H1 (cell line): Measurements from ENCODE around the gene MYOZ2. TPM values are rescaled to one million over a fixed set of nuclear protein-coding genes. Genes with fewer than 3 reads are reported as not detected.

Experiments used
- BRCA1 ChIP-seq: IDR thresholded peaks from 2 replicates; pipeline ENCODE4 v1.6.1; 2012; ENCODE audit warnings: low read depth, low read length, improper control_type of control experiment
- CHD1 ChIP-seq: IDR thresholded peaks from 2 replicates; pipeline ENCODE4 v1.6.1; 2012; ENCODE audit warnings: low read depth, low read length, improper control_type of control experiment
- JUND ChIP-seq: IDR thresholded peaks from 2 replicates; pipeline ENCODE4 v1.6.1; 2011; ENCODE audit warnings: mild to moderate bottlenecking, improper control_type of control experiment, low read length
- SRF ChIP-seq: IDR thresholded peaks from 2 replicates; pipeline ENCODE4 v1.6.1; 2011; ENCODE audit warnings: mild to moderate bottlenecking, low read depth, low read length, moderate library complexity
- TAF1 ChIP-seq: IDR thresholded peaks from 2 replicates; pipeline ENCODE4 v1.6.1; 2011; ENCODE audit warnings: mild to moderate bottlenecking, low read depth, low read length
- TCF12 ChIP-seq: IDR thresholded peaks from 2 replicates; pipeline ENCODE4 v1.6.1; 2011; ENCODE audit warnings: low read depth, mild to moderate bottlenecking, low read length
- polyA plus RNA-seq, 7 experiments: library from polyadenylated mRNA; depleted of rRNA in 3 of 7; stranded (reverse) in 5 of 7; unstranded in 2 of 7; fragments of >200 nt in 5 of 7; fragments of 200-250 nt in 2 of 7; gene quantifications; 1 replicate in 5 of 7; 2 replicates in 1 of 7; 4 replicates in 1 of 7; pipeline versions ENCODE4 v1.2.1 to v1.2.3, GENCODE V29; 2011 to 2013; ENCODE audit warnings: missing spikeins in 2 of 7, mixed read lengths in 2 of 7
- total RNA-seq: library from RNA; stranded (reverse); fragmentation: NEBNext Ultra II Directional; extraction: Animal tissue kit (Norgen Biotek cat#: 25700); gene quantifications from 2 replicates; pipeline ENCODE4 v1.2.1, GENCODE V29; 2021

The MYOZ2 gene
- total and polyA plus RNA-seq, 2 of the 8 experiments (the other 6 are each of a cell fraction or from before 2014, with no cell fraction given) = not detected

DNA sequence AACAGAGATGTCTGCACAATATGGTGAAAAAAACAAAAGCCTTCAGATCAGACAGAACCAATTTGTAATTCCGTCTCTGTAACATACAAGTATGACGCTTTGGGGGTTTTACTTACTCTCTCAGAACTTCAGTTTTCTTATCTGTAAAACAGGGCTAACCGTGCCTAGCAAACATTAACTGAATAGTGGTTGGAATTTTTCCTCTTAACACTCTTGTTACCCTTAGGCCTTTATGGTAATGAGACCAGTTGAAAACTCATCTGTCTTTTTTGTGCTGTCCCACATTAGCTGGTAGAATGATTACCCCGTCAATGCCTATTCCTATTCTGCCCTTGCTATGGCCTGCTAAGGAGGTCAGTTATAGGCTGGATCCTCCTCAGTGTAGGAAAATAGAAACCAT lies 4.5 kb upstream of the MYOZ2 start (continued):
- TF ChIP-seq CHD1 (no peak), BRCA1 (no peak), SRF (no peak), TAF1 (no peak), JUND (no peak), TCF12 (no peak)
